Keratinocyte (primary cell): ENCODE data around the gene B3GNT3. TPM values are rescaled to one million over a fixed set of nuclear protein-coding genes. Genes with fewer than 3 reads are reported as not detected.
"Not testable (repeated sequence)": the region's sequence is repeated elsewhere in the genome, so short reads cannot be mapped to it uniquely, and the experiment has no call there.

Experiments used
- DNase-seq: peaks from one replicate; pipeline ENCODE4 v3.0.0-alpha.2; 2011; ENCODE audit warnings: low read depth, missing footprints, low spot score
- FAIRE-seq: peaks from 2 replicates; lab custom pipeline; 2011; peaks lifted over from hg19 to GRCh38; lab: Jason Lieb, UNC
- H2AFZ ChIP-seq: 2 replicates; pipeline ENCODE4 v1.6.0; 2012; ENCODE audit warnings: low read length, control low read depth, inconsistent platforms; ENCODE audit not compliant: control insufficient read depth
- H3K27ac ChIP-seq: 2 replicates; pipeline ENCODE4 v1.5.1; 2011; ENCODE audit warnings: low read length; ENCODE audit not compliant: control insufficient read depth, insufficient read depth
- H3K27me3 ChIP-seq: 3 replicates; pipeline ENCODE4 v1.6.0; 2011; ENCODE audit warnings: low read length; ENCODE audit not compliant: control insufficient read depth, insufficient read depth; ENCODE audit errors: extremely low read depth
- H3K36me3 ChIP-seq, 2 experiments: 2 replicates in 1 of 2; 3 replicates in 1 of 2; pipeline ENCODE4 v1.5.1; 2011; ENCODE audit warnings: low read length in 2 of 2, mild to moderate bottlenecking in 1 of 2; ENCODE audit not compliant: control insufficient read depth in 2 of 2, insufficient read depth in 2 of 2; ENCODE audit errors: extremely low read depth in 1 of 2
- H3K4me1 ChIP-seq: 3 replicates; pipeline ENCODE4 v1.5.1; 2011; ENCODE audit warnings: low read length; ENCODE audit not compliant: control insufficient read depth, insufficient read depth; ENCODE audit errors: extremely low read depth
- H3K4me2 ChIP-seq: 3 replicates; pipeline ENCODE4 v1.6.0; 2011; ENCODE audit warnings: low read depth, low read length; ENCODE audit not compliant: control insufficient read depth, insufficient read depth; ENCODE audit errors: extremely low read depth
- H3K4me3 ChIP-seq, 3 experiments: fragments of 200-600 bp in 1 of 3; sonication (generic) in 1 of 3; 2 replicates in 2 of 3; 3 replicates in 1 of 3; pipeline ENCODE4 v1.5.1; 2011 to 2016; ENCODE audit warnings: low read length in 3 of 3, mild to moderate bottlenecking in 3 of 3, control low read depth in 2 of 3, inconsistent platforms in 1 of 3, low read depth in 1 of 3, mixed read lengths in 1 of 3, mixed run types in 1 of 3, moderate library complexity in 1 of 3; ENCODE audit not compliant: control insufficient read depth in 2 of 3, insufficient read depth in 2 of 3; ENCODE audit errors: extremely low read depth in 1 of 3
- H3K79me2 ChIP-seq: 2 replicates; pipeline ENCODE4 v1.6.0; 2012; ENCODE audit warnings: low read length; ENCODE audit not compliant: control insufficient read depth, insufficient read depth
- H3K9ac ChIP-seq: 3 replicates; pipeline ENCODE4 v1.6.0; 2011; ENCODE audit warnings: low read length; ENCODE audit not compliant: control insufficient read depth, insufficient read depth; ENCODE audit errors: extremely low read depth
- H3K9me1 ChIP-seq: 3 replicates; pipeline ENCODE4 v1.6.0; 2011; ENCODE audit warnings: low read length; ENCODE audit not compliant: control insufficient read depth, insufficient read depth; ENCODE audit errors: extremely low read depth
- H3K9me3 ChIP-seq: 2 replicates; pipeline ENCODE4 v1.5.1; 2012; ENCODE audit warnings: low read depth, low read length; ENCODE audit not compliant: control insufficient read depth
- H4K20me1 ChIP-seq: 3 replicates; pipeline ENCODE4 v1.6.0; 2011; ENCODE audit warnings: low read length; ENCODE audit not compliant: control insufficient read depth, insufficient read depth; ENCODE audit errors: extremely low read depth
- CTCF ChIP-seq, 3 experiments: IDR thresholded peaks in 1 of 3; conservative IDR thresholded peaks in 1 of 3; optimal IDR thresholded peaks in 1 of 3; 2 replicates in 2 of 3; 3 replicates in 1 of 3; pipeline versions ENCODE3 to v1.5.1; 2011; ENCODE audit warnings: low read length in 3 of 3, mild to moderate bottlenecking in 3 of 3, moderate library complexity in 2 of 3, control low read depth in 1 of 3, inconsistent platforms in 1 of 3; ENCODE audit not compliant: insufficient read depth in 2 of 3; ENCODE audit errors: extremely low read depth in 1 of 3
- EZH2 ChIP-seq: IDR thresholded peaks from one replicate; pipeline ENCODE4 v1.6.1; 2012; ENCODE audit warnings: inconsistent platforms, mild to moderate bottlenecking, low read length, moderate library complexity
- dilution Hi-C: fragments of 300-500 bp; cut with MboI; formaldehyde crosslinking; loops from one replicate; pipeline ENCODE4 v1.7.0; 2020; ENCODE audit warnings: low sequenced_read_pairs; ENCODE audit not compliant: extremely low pct_ligation_motif_present
- polyA plus RNA-seq, 5 experiments: library from polyadenylated mRNA; depleted of rRNA in 3 of 5; stranded (reverse) in 3 of 5; stranded (forward) in 1 of 5; unstranded in 1 of 5; fragments of >200 nt; gene quantifications; 1 replicate in 1 of 5; 2 replicates in 3 of 5; 3 replicates in 1 of 5; pipeline versions ENCODE4 v1.2.1 to v1.2.3, GENCODE V29; 2011 to 2012; ENCODE audit warnings: missing spikeins in 2 of 5, low read depth in 1 of 5, low replicate concordance in 1 of 5

The B3GNT3 gene
- polyA plus RNA-seq, 1 donor (not counting 4 experiments of a cell fraction or from before 2014, with no cell fraction given): 4.4 TPM

DNA sequence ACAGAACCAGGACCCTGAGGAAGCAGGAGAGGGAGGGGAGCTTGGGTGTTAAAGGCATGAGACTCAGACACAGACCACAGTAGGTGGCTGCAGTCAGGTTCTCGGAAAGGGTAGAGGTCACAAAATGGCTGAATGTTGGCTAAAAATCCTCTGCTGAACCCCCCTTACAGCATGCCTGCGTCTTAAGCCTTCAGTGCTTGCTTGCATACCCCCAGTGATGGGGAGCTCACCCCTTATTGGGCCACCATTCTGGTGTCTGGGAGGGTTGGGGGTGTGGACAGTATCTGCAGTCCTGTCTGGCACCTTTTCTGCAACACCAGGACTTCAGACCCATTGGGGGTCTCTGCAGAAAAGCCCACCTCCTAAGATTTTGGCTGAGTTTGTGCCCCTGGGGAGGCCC, 14.2 kb upstream of the B3GNT3 start:
- Histone ChIP-seq H3K4me3 (no peak overlapping the region), H3K4me2 (no peak overlapping the region), H3K36me3 (no peaks in the 10 kb centered on the region), H3K4me1 (peaks cover 3% of the 10 kb centered on the region), H3K9me3 (no peaks in the 10 kb centered on the region), H3K9me1 (no peaks in the 10 kb centered on the region), H3K27ac (no peak overlapping the region), H3K79me2 (no peaks in the 10 kb centered on the region), H4K20me1 (no peaks in the 10 kb centered on the region), H3K27me3 (peaks cover 4% of the 10 kb centered on the region), H3K9ac (no peak overlapping the region), H2AFZ (no peak overlapping the region)
- no peak for TF ChIP-seq EZH2
- TF ChIP-seq CTCF (optimal IDR thresholded peaks at IDR 0.05 in 1 of 3, IDR thresholded peaks at IDR 0.05 in 1 of 3, conservative IDR thresholded peaks at IDR 0.05 in 1 of 3; ENCODE audit: extremely low read depth in 1 of 3, insufficient read depth in 2 of 3, low read length in 3 of 3): no peak
- FAIRE-seq (no peak), DNase-seq (no peak)
- dilution Hi-C loops: no loop called here

DNA sequence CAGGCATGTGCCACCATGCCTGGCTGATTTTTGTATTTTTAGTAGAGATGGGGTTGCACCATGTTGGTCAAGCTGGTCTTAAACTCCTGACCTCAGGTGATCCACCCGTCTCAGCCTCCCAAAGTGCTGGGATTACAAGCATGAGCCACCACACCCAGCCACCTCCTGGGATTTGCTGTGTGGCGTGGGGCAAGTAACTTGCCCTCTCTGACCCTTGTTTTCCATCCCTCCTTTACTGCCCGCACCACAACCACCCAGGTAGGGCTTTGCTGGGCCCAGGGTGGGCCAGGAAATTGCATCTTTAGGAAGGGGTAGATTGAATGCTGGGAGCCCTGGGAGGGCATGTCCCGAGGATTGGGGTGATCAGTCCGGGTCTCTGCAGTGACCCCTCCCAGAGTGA, 11.2 kb upstream of the B3GNT3 start:
- H3K4me3 ChIP-seq, FAIRE-seq, dilution Hi-C loops, DNase-seq, H3K36me3 ChIP-seq, H3K4me1 ChIP-seq, H4K20me1 ChIP-seq, H2AFZ ChIP-seq, H3K27ac ChIP-seq, H3K4me2 ChIP-seq, H3K9me1 ChIP-seq, H3K9ac ChIP-seq, H3K9me3 ChIP-seq, H3K27me3 ChIP-seq, H3K79me2 ChIP-seq: not testable (repeated sequence)
